ENCODE results near the gene UGT2B15.

- TF ChIP-seq EZH2 (IDR thresholded peaks at IDR 0.05; ENCODE audit: low read length) (no peak), CTCF (optimal IDR thresholded peaks at IDR 0.05 in 1 of 3, IDR thresholded peaks at IDR 0.05 in 1 of 3, conservative IDR thresholded peaks at IDR 0.05 in 1 of 3; ENCODE audit: extremely low read depth in 1 of 3, insufficient read depth in 2 of 3, low read length in 3 of 3) (no peak)
Observed at GRCh38 chr4:68700152-68700551, 29.7 kb upstream of the UGT2B15 start.
